HG03039 (cell line): ENCODE data around the gene CSPG4.
"Not testable (repeated sequence)": the region's sequence is repeated elsewhere in the genome, so short reads cannot be mapped to it uniquely, and the experiment has no call there.

ENCODE experiments used
- ATAC-seq: cut with Tn5 transposase; IDR thresholded peaks from one replicate; pipeline ENCODE4 v1.9.1; 2021; ENCODE audit warnings: mild to moderate bottlenecking, moderate library complexity; ENCODE audit not compliant: unreplicated experiment

The CSPG4 gene

DNA sequence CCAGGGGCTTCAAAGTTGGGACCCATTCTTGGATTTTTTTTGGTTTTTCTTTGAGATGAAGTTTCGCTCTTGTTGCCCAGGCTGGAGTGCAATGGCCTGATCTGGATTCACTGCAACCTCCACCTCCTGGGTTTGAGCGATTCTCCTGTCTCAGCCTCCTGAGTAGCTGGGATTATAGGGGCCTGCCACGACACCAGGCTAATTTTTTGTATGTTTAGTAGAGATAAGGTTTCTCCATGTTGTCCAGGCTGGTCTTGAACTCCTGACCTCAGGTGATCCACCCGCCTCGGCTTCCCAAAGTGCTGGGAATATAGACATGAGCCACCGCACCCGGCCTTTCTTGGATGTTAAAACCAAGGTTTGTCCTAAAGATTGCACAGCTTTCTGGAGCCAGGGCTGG lies 78.7 kb downstream of the CSPG4 start:
- ATAC-seq = not testable (repeated sequence)

DNA sequence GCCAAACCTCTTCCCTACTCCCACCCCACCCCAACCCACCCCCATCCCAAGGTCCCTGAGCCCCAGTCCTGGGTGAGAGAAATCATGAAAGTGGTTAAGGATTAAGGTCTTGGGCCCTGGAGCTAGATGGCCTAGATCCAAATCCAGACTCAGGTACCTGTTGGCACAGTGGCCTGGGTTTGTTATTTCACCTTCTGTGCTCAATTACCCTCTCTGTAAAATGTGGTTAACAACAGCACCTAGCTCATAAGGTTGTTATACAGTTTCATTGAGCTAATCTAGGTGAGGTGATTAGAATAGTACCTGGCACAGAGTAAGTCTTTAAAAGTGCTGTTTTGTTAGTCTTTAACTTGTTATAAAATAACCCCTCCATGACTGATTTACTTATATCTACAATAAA lies 80.7 kb downstream of the CSPG4 start:
- no peak for ATAC-seq

DNA sequence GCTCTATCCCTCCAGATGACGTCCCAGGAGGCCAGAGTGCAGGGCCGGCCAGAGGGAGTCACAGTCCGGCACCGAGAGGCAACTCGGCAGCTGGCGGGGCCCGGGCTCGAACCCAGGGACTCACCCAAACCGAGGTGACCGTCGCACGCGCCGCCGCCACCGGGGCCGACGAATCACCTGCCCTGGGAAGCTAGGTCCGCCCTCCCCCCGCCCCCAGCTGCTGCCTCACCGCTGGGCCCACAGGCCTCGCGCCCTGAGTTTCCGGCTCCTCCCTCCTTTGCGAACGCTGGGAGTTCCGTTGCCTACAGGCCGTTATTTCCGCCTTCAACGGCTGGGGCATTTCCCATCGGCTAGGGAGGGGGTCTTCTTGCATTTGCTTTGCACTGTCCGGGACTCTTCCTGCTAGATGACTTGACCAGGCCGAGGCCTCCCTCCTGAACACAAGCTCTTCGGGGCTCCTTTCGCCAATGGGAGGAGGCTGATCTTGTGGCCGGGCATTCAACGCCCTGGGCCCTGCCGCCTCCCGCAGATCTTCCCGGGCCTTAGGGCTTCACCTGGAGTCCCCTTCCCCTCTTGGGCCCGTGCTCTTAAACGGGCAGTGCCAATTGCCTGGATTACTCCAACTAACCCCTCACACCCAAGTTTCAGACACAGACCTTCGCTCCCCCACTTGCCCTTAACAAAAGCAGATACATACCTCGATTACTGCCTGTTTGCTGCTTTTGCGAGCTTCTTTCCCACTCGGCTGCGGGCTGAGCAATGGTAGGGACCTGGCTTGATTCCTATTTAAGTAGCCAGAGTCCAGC lies 86.9 kb downstream of the CSPG4 start, which contains the start of gene SNUPN:
Gene SNUPN (minus strand): TSS at position 184 of the 806 bp plus-strand sequence. CDS start 4,674 bp downstream, outside the sequence.
- ATAC-seq = peak; percentile 76
